Measurements from ENCODE around the gene DCK. TPM values are rescaled to one million over a fixed set of nuclear protein-coding genes. Genes with fewer than 3 reads are reported as not detected.

The DCK gene
- total and polyA plus RNA-seq, 2 of the 4 experiments (the other 2 are of a cell fraction): 7.0 to 8.9 TPM

Other genes starting within 250 kb of the DCK start
- gene GRSF1, start 153.8 kb upstream of the DCK start, total RNA-seq (2012; rRNA removed): 67.7 and 107 TPM in 2 replicates
- gene GRSF1, start 153.8 kb upstream of the DCK start, polyA plus RNA-seq (2012; rRNA removed): 58.3 and 71.5 TPM in 2 replicates
- gene MOB1B, start 91.3 kb upstream of the DCK start, total RNA-seq (2012; rRNA removed): 5.7 and 15.0 TPM in 2 replicates
- gene MOB1B, start 91.3 kb upstream of the DCK start, polyA plus RNA-seq (2012; rRNA removed): 5.2 and 6.8 TPM in 2 replicates